Measurements from ENCODE around the gene NMNAT2. TPM values are rescaled to one million over a fixed set of nuclear protein-coding genes. Genes with fewer than 3 reads are reported as not detected.

The NMNAT2 gene
- total RNA-seq, 1 donor from 2014 or later: 2.2 TPM

DNA sequence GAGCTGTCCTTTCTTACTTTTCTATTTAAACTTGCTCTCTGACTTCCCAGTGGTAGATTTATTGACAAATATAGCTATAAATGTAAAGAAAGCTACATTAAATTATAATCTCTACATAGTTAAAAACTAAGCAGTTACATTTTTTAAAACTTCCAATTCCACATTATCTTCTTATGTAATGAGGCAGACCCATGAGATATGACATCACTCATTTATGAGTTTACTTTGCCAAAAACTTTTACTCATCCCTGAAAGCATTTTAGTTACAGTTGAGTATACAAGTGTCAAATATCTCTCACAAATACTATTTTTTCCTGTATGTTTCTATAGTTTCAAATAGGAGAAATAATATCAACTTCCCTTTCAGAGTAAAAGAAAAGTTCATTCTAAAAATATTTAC lies 3.8 kb downstream of the NMNAT2 start:
- no peaks in the 10 kb centered on the region for H3K36me3 Mint-ChIP-seq (ENCODE audit: unreplicated experiment)
- no peak for DNase-seq (ENCODE audit: extremely low spot score, unreplicated experiment)
- no peaks in the 10 kb centered on the region for H3K9me3 Mint-ChIP-seq (ENCODE audit: unreplicated experiment)
- peaks cover 22% of the 10 kb centered on the region for H3K4me1 Mint-ChIP-seq (ENCODE audit: unreplicated experiment)
- TF ChIP-seq, protein P1, sequence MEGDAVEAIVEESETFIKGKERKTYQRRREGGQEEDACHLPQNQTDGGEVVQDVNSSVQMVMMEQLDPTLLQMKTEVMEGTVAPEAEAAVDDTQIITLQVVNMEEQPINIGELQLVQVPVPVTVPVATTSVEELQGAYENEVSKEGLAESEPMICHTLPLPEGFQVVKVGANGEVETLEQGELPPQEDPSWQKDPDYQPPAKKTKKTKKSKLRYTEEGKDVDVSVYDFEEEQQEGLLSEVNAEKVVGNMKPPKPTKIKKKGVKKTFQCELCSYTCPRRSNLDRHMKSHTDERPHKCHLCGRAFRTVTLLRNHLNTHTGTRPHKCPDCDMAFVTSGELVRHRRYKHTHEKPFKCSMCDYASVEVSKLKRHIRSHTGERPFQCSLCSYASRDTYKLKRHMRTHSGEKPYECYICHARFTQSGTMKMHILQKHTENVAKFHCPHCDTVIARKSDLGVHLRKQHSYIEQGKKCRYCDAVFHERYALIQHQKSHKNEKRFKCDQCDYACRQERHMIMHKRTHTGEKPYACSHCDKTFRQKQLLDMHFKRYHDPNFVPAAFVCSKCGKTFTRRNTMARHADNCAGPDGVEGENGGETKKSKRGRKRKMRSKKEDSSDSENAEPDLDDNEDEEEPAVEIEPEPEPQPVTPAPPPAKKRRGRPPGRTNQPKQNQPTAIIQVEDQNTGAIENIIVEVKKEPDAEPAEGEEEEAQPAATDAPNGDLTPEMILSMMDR (IDR thresholded peaks at IDR 0.05): no peak
- H3K4me3 Mint-ChIP-seq (ENCODE audit: unreplicated experiment): no peak overlapping the region
- peaks cover 47% of the 10 kb centered on the region for H3K27me3 Mint-ChIP-seq (ENCODE audit: unreplicated experiment)
- H3K27ac Mint-ChIP-seq (ENCODE audit: unreplicated experiment): no peak overlapping the region

DNA sequence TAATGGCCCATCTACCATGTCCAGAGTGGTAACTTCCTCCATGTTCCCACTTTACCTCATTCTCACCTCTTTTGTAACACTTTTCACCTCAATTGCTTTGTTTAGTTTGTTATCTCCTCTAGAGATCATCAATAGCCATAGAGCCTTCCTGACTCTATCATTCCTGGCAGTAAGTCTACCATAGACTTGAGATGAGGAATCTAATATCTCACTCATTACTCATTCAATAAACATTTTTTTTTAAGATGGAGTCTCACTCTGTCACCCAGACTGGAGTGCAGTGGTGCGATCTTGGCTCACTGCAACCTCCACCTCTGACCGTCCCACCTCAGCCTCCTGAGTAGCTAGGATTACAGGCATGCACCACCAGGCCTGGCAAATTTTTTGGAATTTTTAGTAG lies 7.1 kb downstream of the NMNAT2 start:
- TF ChIP-seq, protein P1 (IDR thresholded peaks at IDR 0.05): no peak
- H3K27me3 Mint-ChIP-seq (ENCODE audit: unreplicated experiment): peaks cover 26% of the 10 kb centered on the region
- H3K27ac Mint-ChIP-seq (ENCODE audit: unreplicated experiment): no peak overlapping the region
- DNase-seq (ENCODE audit: extremely low spot score, unreplicated experiment): no peak
- H3K9me3 Mint-ChIP-seq (ENCODE audit: unreplicated experiment): no peaks in the 10 kb centered on the region
- H3K4me3 Mint-ChIP-seq (ENCODE audit: unreplicated experiment): no peak overlapping the region
- no peaks in the 10 kb centered on the region for H3K4me1 Mint-ChIP-seq (ENCODE audit: unreplicated experiment)
- no peaks in the 10 kb centered on the region for H3K36me3 Mint-ChIP-seq (ENCODE audit: unreplicated experiment)

DNA sequence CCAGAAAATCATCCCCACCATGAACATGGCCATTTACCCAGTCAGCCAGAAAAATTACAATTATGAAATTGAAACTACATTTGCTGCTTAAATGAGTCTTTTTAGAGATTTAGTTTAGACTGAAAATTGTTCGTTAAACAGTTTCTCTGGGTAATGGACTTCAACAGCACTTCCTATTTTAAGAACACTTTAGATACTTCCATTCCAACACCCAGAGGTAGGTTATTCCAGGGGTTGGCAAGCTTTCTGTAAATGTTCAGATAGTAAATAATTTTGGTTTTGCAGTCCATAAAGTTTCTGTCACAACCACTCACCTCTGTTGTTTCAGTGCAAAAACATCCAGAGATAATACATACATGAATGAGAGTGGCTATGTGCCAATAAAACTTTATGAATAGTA lies 10.2 kb downstream of the NMNAT2 start:
- Mint-ChIP-seq H3K36me3 (ENCODE audit: unreplicated experiment) (no peaks in the 10 kb centered on the region), H3K4me3 (ENCODE audit: unreplicated experiment) (no peak overlapping the region), H3K27me3 (ENCODE audit: unreplicated experiment) (peaks cover 39% of the 10 kb centered on the region), H3K4me1 (ENCODE audit: unreplicated experiment) (no peaks in the 10 kb centered on the region), H3K9me3 (ENCODE audit: unreplicated experiment) (no peaks in the 10 kb centered on the region), H3K27ac (ENCODE audit: unreplicated experiment) (no peak overlapping the region)
- DNase-seq (ENCODE audit: extremely low spot score, unreplicated experiment): no peak
- TF ChIP-seq, protein P1 (IDR thresholded peaks at IDR 0.05): no peak

DNA sequence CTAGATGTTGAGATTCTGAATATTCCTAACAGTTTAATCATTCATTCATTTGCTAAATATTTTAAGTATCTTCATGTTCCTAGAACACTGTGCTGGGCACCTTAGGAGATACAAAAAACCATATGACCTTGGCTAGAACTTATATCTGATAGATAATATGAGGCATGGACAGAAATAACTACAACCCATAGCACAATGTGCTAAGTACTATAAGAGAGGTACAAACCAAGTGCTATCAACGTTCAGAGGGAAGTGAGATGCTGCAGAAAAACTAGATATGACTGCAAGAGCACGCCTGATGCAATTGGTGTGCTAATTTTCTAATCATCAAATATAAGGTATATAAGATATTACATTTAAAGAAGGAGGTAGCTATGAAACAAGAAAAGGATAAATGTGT lies 10.7 kb downstream of the NMNAT2 start:
- no peaks in the 10 kb centered on the region for H3K9me3 Mint-ChIP-seq (ENCODE audit: unreplicated experiment)
- H3K27ac Mint-ChIP-seq (ENCODE audit: unreplicated experiment): no peak overlapping the region
- TF ChIP-seq, protein P1 (IDR thresholded peaks at IDR 0.05): no peak
- H3K4me3 Mint-ChIP-seq (ENCODE audit: unreplicated experiment): no peak overlapping the region
- DNase-seq (ENCODE audit: extremely low spot score, unreplicated experiment): no peak
- peaks cover 43% of the 10 kb centered on the region for H3K27me3 Mint-ChIP-seq (ENCODE audit: unreplicated experiment)
- H3K36me3 Mint-ChIP-seq (ENCODE audit: unreplicated experiment): no peaks in the 10 kb centered on the region
- H3K4me1 Mint-ChIP-seq (ENCODE audit: unreplicated experiment): no peaks in the 10 kb centered on the region

DNA sequence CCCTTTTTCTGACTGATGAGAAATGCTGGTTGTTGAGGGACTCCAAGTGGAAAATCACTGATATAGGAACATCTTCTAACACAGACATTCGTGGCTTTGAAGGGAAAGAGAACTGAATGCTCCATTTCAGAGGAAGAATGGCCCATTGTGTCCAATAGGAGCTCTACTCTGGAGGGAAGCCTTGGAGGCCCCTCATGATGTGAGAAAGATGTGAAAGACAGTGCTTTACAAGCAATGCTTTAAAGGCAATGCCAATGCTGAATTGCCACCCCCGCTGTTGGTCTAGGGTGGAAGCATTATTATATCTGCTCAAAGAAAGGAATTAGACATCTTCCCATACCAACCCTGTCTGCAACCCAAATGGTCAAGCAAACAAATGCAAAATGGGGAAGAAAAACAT lies 13.7 kb downstream of the NMNAT2 start:
- Mint-ChIP-seq H3K36me3 (ENCODE audit: unreplicated experiment) (no peaks in the 10 kb centered on the region), H3K27me3 (ENCODE audit: unreplicated experiment) (peaks cover 61% of the 10 kb centered on the region), H3K4me3 (ENCODE audit: unreplicated experiment) (no peak overlapping the region), H3K9me3 (ENCODE audit: unreplicated experiment) (no peaks in the 10 kb centered on the region), H3K27ac (ENCODE audit: unreplicated experiment) (no peak overlapping the region), H3K4me1 (ENCODE audit: unreplicated experiment) (no peaks in the 10 kb centered on the region)
- no peak for DNase-seq (ENCODE audit: extremely low spot score, unreplicated experiment)
- TF ChIP-seq, protein P1 (IDR thresholded peaks at IDR 0.05): no peak

All from osteocyte (in vitro differentiated cells).